AG10803 (cell line): ENCODE data around the gene PACSIN2.
A peak's percentile ranks its signal among the peaks of the same experiment; 100 is the strongest.

Experiments
- DNase-seq: peaks from one replicate; pipeline ENCODE4 v3.0.0; 2010; ENCODE audit warnings: low read depth
- H3K4me3 ChIP-seq: 2 replicates; pipeline ENCODE4 v1.5.1; 2011; ENCODE audit warnings: mild to moderate bottlenecking, low read length, control low read depth
- CTCF ChIP-seq: conservative IDR thresholded peaks from 2 replicates; pipeline ENCODE4 v1.5.1; 2011; ENCODE audit warnings: mild to moderate bottlenecking, low read length, control low read depth, inconsistent platforms

The PACSIN2 gene

GRCh38 chr22:42842658-42843370, 172.1 kb downstream of the PACSIN2 start:
- no peak for DNase-seq
- no peak overlapping the region for H3K4me3 ChIP-seq
- TF ChIP-seq CTCF, result no peak

GRCh38 chr22:42841444-42841843, 173.5 kb downstream of the PACSIN2 start:
- TF ChIP-seq CTCF, result no peak
- peak; percentile 58 for DNase-seq

GRCh38 chr22:42837556-42837955, 177.4 kb downstream of the PACSIN2 start:
- DNase-seq, result no peak
- H3K4me3 ChIP-seq, result no peak overlapping the region
- no peak for TF ChIP-seq CTCF

More at GRCh38 chr22:42841444-42841843, 173.5 kb downstream of the PACSIN2 start:
- no peak overlapping the region for H3K4me3 ChIP-seq

- no peak for DNase-seq
- TF ChIP-seq CTCF, result no peak
These were observed 178.9 kb downstream of the PACSIN2 start for GRCh38 chr22:42836026-42836425.

GRCh38 chr22:42834177-42834949, 180.6 kb downstream of the PACSIN2 start:
- no peak for DNase-seq
- no peak for TF ChIP-seq CTCF
- no peak overlapping the region for H3K4me3 ChIP-seq

More at GRCh38 chr22:42836026-42836425, 178.9 kb downstream of the PACSIN2 start:
- no peak overlapping the region for H3K4me3 ChIP-seq

- no peak for DNase-seq
- no peak for TF ChIP-seq CTCF
- H3K4me3 ChIP-seq, result no peak overlapping the region
These were observed 181.8 kb downstream of the PACSIN2 start for GRCh38 chr22:42833104-42833503.

- TF ChIP-seq CTCF, result no peak
- H3K4me3 ChIP-seq, result no peak overlapping the region
- no peak for DNase-seq
These were observed 183.2 kb downstream of the PACSIN2 start for GRCh38 chr22:42831712-42832111.
